Common myeloid progenitor, CD34-positive (primary cell): ENCODE measurements around the gene SNTA1.

Experiments
- CTCF ChIA-PET: fragments of 350-600 bp; sonication (Branson Sonifier 250); formaldehyde crosslinking; loops from one replicate; lab custom pipeline; 2021; ENCODE audit warnings: antibody characterized with exemption; lab: Charles Lee
- POLR2A ChIA-PET: fragments of 350-600 bp; sonication (Branson Sonifier 250); formaldehyde crosslinking; loops from one replicate; lab custom pipeline; 2021; ENCODE audit warnings: antibody characterized with exemption; lab: Charles Lee
- DNase-seq, 3 donors: peaks; one replicate each; pipeline versions ENCODE4 v3.0.0 to v3.0.0-alpha.2; 2013
- H3K27ac ChIP-seq, 2 experiments: 1 replicate in 1 of 2; 2 replicates in 1 of 2; pipeline ENCODE4 v1.7.0; 2013; ENCODE audit warnings: inconsistent platforms in 2 of 2, low read length in 2 of 2, mild to moderate bottlenecking in 2 of 2, low read depth in 1 of 2, moderate library complexity in 1 of 2; ENCODE audit not compliant: severe bottlenecking in 2 of 2, insufficient read depth in 1 of 2, poor library complexity in 1 of 2
- H3K27me3 ChIP-seq, 5 experiments: replicated peaks in 2 of 5; 1 replicate in 3 of 5; 2 replicates in 2 of 5; pipeline versions ENCODE4 v1.6.1 to v1.7.0; 2013; ENCODE audit warnings: low read length in 4 of 5, mild to moderate bottlenecking in 2 of 5, moderate library complexity in 2 of 5, inconsistent platforms in 1 of 5; ENCODE audit not compliant: insufficient read depth in 5 of 5, control insufficient read depth in 4 of 5
- H3K36me3 ChIP-seq, 4 experiments: 1 replicate in 2 of 4; 2 replicates in 2 of 4; pipeline versions ENCODE4 v1.6.1 to v1.7.0; 2013; ENCODE audit warnings: low read length in 3 of 4, control low read depth in 1 of 4, mild to moderate bottlenecking in 1 of 4; ENCODE audit not compliant: control insufficient read depth in 4 of 4, insufficient read depth in 4 of 4
- H3K4me1 ChIP-seq, 4 experiments: 1 replicate in 3 of 4; 2 replicates in 1 of 4; pipeline versions ENCODE4 v1.6.1 to v1.7.1; 2013; ENCODE audit warnings: low read length in 3 of 4, mild to moderate bottlenecking in 3 of 4, control low read depth in 1 of 4, inconsistent platforms in 1 of 4, moderate library complexity in 1 of 4; ENCODE audit not compliant: control insufficient read depth in 4 of 4, insufficient read depth in 4 of 4; ENCODE audit errors: control extremely low read depth in 1 of 4
- H3K4me3 ChIP-seq, 7 experiments: 1 replicate in 4 of 7; 2 replicates in 3 of 7; pipeline versions ENCODE4 v1.5.1 to v1.7.0; 2013; ENCODE audit warnings: mild to moderate bottlenecking in 7 of 7, low read length in 6 of 7, moderate library complexity in 6 of 7, inconsistent platforms in 2 of 7, low read depth in 2 of 7, control low read depth in 1 of 7; ENCODE audit not compliant: insufficient read depth in 4 of 7, control insufficient read depth in 1 of 7; ENCODE audit errors: extremely low read depth in 1 of 7
- H3K9me3 ChIP-seq, 5 experiments: 1 replicate in 4 of 5; 2 replicates in 1 of 5; pipeline versions ENCODE4 v1.6.1 to v1.7.1; 2013; ENCODE audit warnings: low read length in 4 of 5, mild to moderate bottlenecking in 2 of 5, inconsistent platforms in 1 of 5, low read depth in 1 of 5, moderate library complexity in 1 of 5; ENCODE audit not compliant: control insufficient read depth in 4 of 5, insufficient read depth in 2 of 5; ENCODE audit errors: control extremely low read depth in 1 of 5
- WGBS: methylation state at CpG from one replicate; pipeline ENCODE4 v1.1.5; 2013; ENCODE audit not compliant: insufficient coverage; 5-methylcytosine and 5-hydroxymethylcytosine counted together

SNTA1 gene

GRCh38 chr20:33407796-33408195 is 35.8 kb downstream of the SNTA1 start:
- Histone ChIP-seq H3K27me3 (no peaks in the 10 kb centered on the region), H3K36me3 (peaks cover 2 to 33% (median 12%) of the 10 kb centered on the region in 4 experiments), H3K9me3 (peaks cover 0 to 2% (median 0%) of the 10 kb centered on the region in 5 experiments), H3K4me1 (peaks cover 0 to 4% (median 0%) of the 10 kb centered on the region in 4 experiments), H3K4me3 (no peak overlapping the region), H3K27ac (no peak overlapping the region)
- ChIA-PET POLR2A (no interaction called here), CTCF (interaction anchor here (1.0 kb wide), 1 partner anchor 9 kb away, joined by 3 read pairs; no protein-coding TSS in a partner anchor)
- DNase-seq, result no peak
- 89% methylated on average over 2 of the region's 4 CpGs for WGBS

GRCh38 chr20:33407251-33407650 is 36.3 kb downstream of the SNTA1 start:
- Histone ChIP-seq H3K4me1 (peaks cover 0 to 5% (median 2%) of the 10 kb centered on the region in 4 experiments), H3K4me3 (no peak overlapping the region), H3K36me3 (peaks cover 2 to 33% (median 12%) of the 10 kb centered on the region in 4 experiments), H3K27me3 (no peaks in the 10 kb centered on the region), H3K9me3 (peaks cover 0 to 2% (median 0%) of the 10 kb centered on the region in 5 experiments), H3K27ac (no peak overlapping the region)
- peak in 2 of 3 donors; percentile 20 to 34 for DNase-seq
- ChIA-PET POLR2A (no interaction called here), CTCF (interaction anchor here (1.0 kb wide), 1 partner anchor 8 kb away, joined by 3 read pairs; no protein-coding TSS in a partner anchor)
- WGBS, result 90% methylated on average over 1 of the region's 1 CpG

DNA sequence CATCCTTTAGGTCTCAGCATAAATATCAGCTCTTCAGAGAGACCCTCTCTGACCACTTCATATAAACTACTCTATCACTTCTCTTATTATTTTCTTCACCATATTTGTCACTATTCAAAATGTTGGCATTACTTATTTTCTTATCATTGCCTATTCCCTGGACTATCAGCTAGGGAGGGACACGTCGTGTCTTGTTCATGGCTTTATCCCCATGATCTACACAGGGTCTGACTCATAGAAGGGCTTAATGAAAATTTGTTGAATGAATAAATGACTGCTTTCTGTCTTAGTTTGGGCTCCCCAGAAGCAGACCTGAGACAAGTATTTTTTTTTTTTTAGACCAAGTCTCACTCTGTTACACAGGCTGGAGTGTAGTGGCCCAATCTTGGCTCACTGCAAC is 39.3 kb downstream of the SNTA1 start:
- Histone ChIP-seq H3K4me1 (peaks cover 0 to 23% (median 18%) of the 10 kb centered on the region in 4 experiments), H3K36me3 (peaks cover 3 to 25% (median 7%) of the 10 kb centered on the region in 4 experiments), H3K27me3 (no peaks in the 10 kb centered on the region), H3K27ac (no peak overlapping the region), H3K4me3 (no peak overlapping the region), H3K9me3 (peaks cover 0 to 2% (median 0%) of the 10 kb centered on the region in 5 experiments)
- ChIA-PET POLR2A (no interaction called here), CTCF (interaction anchor here (0.7 kb wide), 1 partner anchor 44 kb away, joined by 3 read pairs; no protein-coding TSS in a partner anchor)
- no peak for DNase-seq
- WGBS, result no CpG with 5 or more reads among the region's 2 CpGs

- no peaks in the 10 kb centered on the region for H3K27me3 ChIP-seq
- peak overlapping the region in 1 of 2 experiments; percentile 86 for H3K27ac ChIP-seq
- ChIA-PET POLR2A (interaction anchor here (0.7 kb wide), 1 partner anchor 114 kb away, joined by 4 read pairs; no protein-coding TSS in a partner anchor), CTCF (interaction anchor here (1.0 to 1.9 kb wide), 4 partner anchors 9 to 266 kb away, joined by 3 to 10 read pairs (median 4); partner anchors contain the start of gene ACTL10)
- peaks cover under 1 to 13% (median 4%) of the 10 kb centered on the region in 4 experiments for H3K36me3 ChIP-seq
- 61% methylated on average over 7 of the region's 8 CpGs for WGBS
- peaks cover 0 to 23% (median 17%) of the 10 kb centered on the region in 4 experiments for H3K4me1 ChIP-seq
- H3K4me3 ChIP-seq, result peak overlapping the region in 6 of 7 experiments; percentile 89 to 100 (median 98)
- no peaks in the 10 kb centered on the region for H3K9me3 ChIP-seq
- peak in 2 of 3 donors; percentile 12 to 22 for DNase-seq
These were observed 41.6 kb downstream of the SNTA1 start for GRCh38 chr20:33401921-33402369.

GRCh38 chr20:33401184-33401920 is 42.2 kb downstream of the SNTA1 start, which contains the start of gene CDK5RAP1:
TSS of gene CDK5RAP1 (minus strand) at chr20:33401519. CDS start at chr20:33397064, 4,455 bp downstream.
- CTCF ChIA-PET, result interaction anchor here (1.0 to 1.9 kb wide), 4 partner anchors 10 to 267 kb away, joined by 3 to 10 read pairs (median 4); partner anchors contain the start of gene ACTL10
- H3K27ac ChIP-seq, result peak within 1 kb of the TSS; percentile 55 to 86
- WGBS, result 0% methylated on average over 38 of the region's 43 CpGs

GRCh38 chr20:33400812-33401183 is 42.8 kb downstream of the SNTA1 start:
- H3K4me1 ChIP-seq, result peaks cover 0 to 23% (median 17%) of the 10 kb centered on the region in 4 experiments
- CTCF ChIA-PET, result interaction anchor here (1.0 to 1.9 kb wide), 4 partner anchors 11 to 267 kb away, joined by 3 to 10 read pairs (median 4); partner anchors contain the start of gene ACTL10
- WGBS, result 0% methylated on average over 8 of the region's 8 CpGs
- H3K4me3 ChIP-seq, result peak overlapping the region; percentile 89 to 100 (median 97)
- H3K9me3 ChIP-seq, result no peaks in the 10 kb centered on the region
- peaks cover 0 to 10% (median 7%) of the 10 kb centered on the region in 4 experiments for H3K36me3 ChIP-seq
- peak overlapping the region; percentile 55 to 86 for H3K27ac ChIP-seq
- POLR2A ChIA-PET, result no interaction called here
- H3K27me3 ChIP-seq, result no peaks in the 10 kb centered on the region
- DNase-seq, result peak; percentile 36 to 41 (median 38)

More at GRCh38 chr20:33401184-33401920, 42.2 kb downstream of the SNTA1 start, which contains the start of gene CDK5RAP1:
- H3K27me3 ChIP-seq, result no peaks in the 10 kb centered on the region
- DNase-seq, result peak; percentile 93 to 96 (median 95)
- peak within 1 kb of the TSS; percentile 89 to 100 (median 97) for H3K4me3 ChIP-seq
- POLR2A ChIA-PET, result interaction anchor here (0.7 kb wide), 1 partner anchor 114 kb away, joined by 4 read pairs; no protein-coding TSS in a partner anchor
- peaks cover 0 to 23% (median 17%) of the 10 kb centered on the region in 4 experiments for H3K4me1 ChIP-seq
- H3K36me3 ChIP-seq, result peaks cover 0 to 11% (median 7%) of the 10 kb centered on the region in 4 experiments
- H3K9me3 ChIP-seq, result no peaks in the 10 kb centered on the region
